GM10266 (cell line): Measurements from ENCODE around the gene NCKAP5.

Experiments used
- DNase-seq: peaks from one replicate; pipeline ENCODE4 v3.0.0; 2012; ENCODE audit errors: extremely low spot score
- CTCF ChIP-seq: IDR thresholded peaks from 2 replicates; pipeline ENCODE4 v1.5.1; 2012; ENCODE audit warnings: mild to moderate bottlenecking, low read depth; ENCODE audit not compliant: control insufficient read depth, insufficient read depth; ENCODE audit errors: missing control alignments

The NCKAP5 gene

GRCh38 chr2:132646540-132647108, 921.6 kb downstream of the NCKAP5 start:
- DNase-seq = no peak
- no peak for TF ChIP-seq CTCF

DNA sequence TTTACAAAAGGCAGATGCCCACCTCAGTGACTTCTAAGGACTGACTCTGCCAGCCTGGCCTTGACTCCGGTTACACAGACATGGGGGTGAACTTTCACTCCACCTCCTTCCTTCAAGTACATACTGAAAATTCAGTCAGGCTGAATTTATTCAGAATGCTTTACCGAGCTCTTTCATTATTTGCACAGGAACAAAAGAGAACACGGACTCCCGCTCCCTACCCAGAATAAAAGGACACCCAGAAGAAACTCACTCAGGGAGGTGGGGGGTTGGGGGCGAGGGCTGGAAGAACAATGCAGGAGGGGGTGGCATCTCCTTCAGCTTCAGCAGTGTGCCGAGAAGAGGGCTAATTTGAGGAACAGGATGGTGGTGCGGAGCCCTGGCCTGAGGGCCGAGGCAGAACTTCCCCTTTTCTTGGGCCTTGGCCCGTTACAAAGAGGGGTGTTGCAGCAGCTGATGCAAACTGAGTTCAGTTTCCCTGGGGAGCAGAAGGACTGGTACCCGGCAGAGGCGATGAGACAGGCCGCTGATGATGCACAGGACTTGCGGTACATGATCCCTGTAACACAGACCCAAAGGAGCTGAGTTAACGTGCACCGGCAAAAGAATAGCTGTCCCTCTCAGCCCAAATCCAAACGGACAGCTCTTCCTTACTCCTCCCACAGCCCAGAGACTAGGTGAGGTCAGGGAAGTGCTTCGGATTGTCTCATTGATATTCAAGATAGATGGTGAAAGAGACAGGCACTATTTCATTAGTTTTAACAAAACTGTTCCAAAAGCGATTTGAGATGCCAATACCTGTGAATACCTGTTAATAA, 922.3 kb downstream of the NCKAP5 start:
- no peak for DNase-seq
- no peak for TF ChIP-seq CTCF

DNA sequence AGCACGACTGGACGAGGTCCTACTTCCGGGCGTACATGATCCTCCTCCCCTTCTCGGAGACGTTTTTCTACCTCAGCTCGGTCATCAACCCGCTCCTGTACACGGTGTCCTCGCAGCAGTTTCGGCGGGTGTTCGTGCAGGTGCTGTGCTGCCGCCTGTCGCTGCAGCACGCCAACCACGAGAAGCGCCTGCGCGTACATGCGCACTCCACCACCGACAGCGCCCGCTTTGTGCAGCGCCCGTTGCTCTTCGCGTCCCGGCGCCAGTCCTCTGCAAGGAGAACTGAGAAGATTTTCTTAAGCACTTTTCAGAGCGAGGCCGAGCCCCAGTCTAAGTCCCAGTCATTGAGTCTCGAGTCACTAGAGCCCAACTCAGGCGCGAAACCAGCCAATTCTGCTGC, 923.1 kb downstream of the NCKAP5 start:
- DNase-seq = no peak
- no peak for TF ChIP-seq CTCF

DNA sequence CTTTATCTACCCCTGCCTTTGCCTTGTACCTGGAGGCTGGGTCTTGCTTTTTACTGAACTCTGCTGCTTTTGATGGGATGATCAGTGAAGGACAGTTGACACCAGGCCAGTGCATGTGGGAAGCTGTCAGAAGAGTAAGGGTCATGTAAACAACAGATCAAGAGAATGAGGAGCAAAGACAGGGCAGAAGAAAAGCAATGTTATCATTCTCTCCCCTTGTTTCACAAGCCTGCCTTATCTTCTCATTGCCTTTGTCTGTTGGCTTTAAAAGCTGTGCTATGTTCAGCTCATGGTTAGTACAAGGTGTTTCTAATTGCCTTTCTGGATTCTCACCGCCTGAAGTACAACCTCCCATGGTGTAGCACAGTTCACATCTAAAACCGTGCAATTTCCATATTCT, 925.8 kb downstream of the NCKAP5 start:
- no peak for TF ChIP-seq CTCF
- DNase-seq = no peak

GRCh38 chr2:132641819-132642218, 926.4 kb downstream of the NCKAP5 start:
- TF ChIP-seq CTCF = no peak
- no peak for DNase-seq

- DNase-seq = no peak
- no peak for TF ChIP-seq CTCF
Observed at GRCh38 chr2:132640116-132640515, 928.1 kb downstream of the NCKAP5 start.

- DNase-seq = no peak
- no peak for TF ChIP-seq CTCF
Observed at GRCh38 chr2:132638313-132639040, 929.8 kb downstream of the NCKAP5 start.
